Progenitor cell of endocrine pancreas (in vitro differentiated cells): Measurements from ENCODE around the gene DNAJA2. TPM values are rescaled to one million over a fixed set of nuclear protein-coding genes. Genes with fewer than 3 reads are reported as not detected.

ENCODE experiments used
- DNase-seq: peaks from one replicate; pipeline ENCODE4 v3.0.0; 2021; ENCODE audit warnings: low spot score; ENCODE audit not compliant: unreplicated experiment
- H3K27ac Mint-ChIP-seq: 2 replicates; pipeline ENCODE4 v1.8.0; 2021; ENCODE audit warnings: mild to moderate bottlenecking, moderate library complexity, mixed read lengths
- H3K27me3 Mint-ChIP-seq: 2 replicates; pipeline ENCODE4 v1.8.0; 2021; ENCODE audit warnings: mixed read lengths
- H3K36me3 Mint-ChIP-seq: 2 replicates; pipeline ENCODE4 v1.8.0; 2022; ENCODE audit warnings: mixed read lengths; ENCODE audit not compliant: insufficient read depth
- H3K4me1 Mint-ChIP-seq: 2 replicates; pipeline ENCODE4 v1.8.0; 2021; ENCODE audit warnings: low read depth, mixed read lengths
- H3K4me3 Mint-ChIP-seq: 2 replicates; pipeline ENCODE4 v1.8.0; 2021; ENCODE audit warnings: low read depth, mild to moderate bottlenecking, moderate library complexity, mixed read lengths
- H3K9me3 Mint-ChIP-seq: 2 replicates; pipeline ENCODE4 v1.8.0; 2021; ENCODE audit warnings: low read depth, mixed read lengths
- CTCF ChIP-seq: fragments of 200-600 bp; sonication (generic); IDR thresholded peaks from one replicate; pipeline ENCODE4 v1.5.0; 2021; ENCODE audit warnings: antibody characterized with exemption, mild to moderate bottlenecking; ENCODE audit not compliant: unreplicated experiment
- total RNA-seq: library from RNA; stranded (reverse); gene quantifications from 2 replicates; pipeline ENCODE4 v1.2.1, GENCODE V29; 2021

DNAJA2 gene
- total RNA-seq, 1 donor from 2014 or later: 63.7 TPM

- TF ChIP-seq CTCF: no peak
- Mint-ChIP-seq H3K36me3 (no peaks in the 10 kb centered on the region), H3K27me3 (no peaks in the 10 kb centered on the region), H3K27ac (no peak overlapping the region), H3K9me3 (no peaks in the 10 kb centered on the region), H3K4me3 (no peak overlapping the region), H3K4me1 (no peaks in the 10 kb centered on the region)
- no peak for DNase-seq
Observed at GRCh38 chr16:46937536-46937935, 35.9 kb downstream of the DNAJA2 start.

GRCh38 chr16:46932802-46933201 lies 40.7 kb downstream of the DNAJA2 start:
- Mint-ChIP-seq H3K27ac (no peak overlapping the region), H3K4me3 (no peak overlapping the region), H3K9me3 (no peaks in the 10 kb centered on the region), H3K36me3 (peaks cover 15% of the 10 kb centered on the region), H3K4me1 (no peaks in the 10 kb centered on the region), H3K27me3 (no peaks in the 10 kb centered on the region)
- no peak for TF ChIP-seq CTCF
- no peak for DNase-seq

GRCh38 chr16:46930861-46931260 lies 42.6 kb downstream of the DNAJA2 start:
- Mint-ChIP-seq H3K4me3 (no peak overlapping the region), H3K36me3 (peaks cover 22% of the 10 kb centered on the region)
- DNase-seq: no peak

GRCh38 chr16:46929378-46930332 lies 43.8 kb downstream of the DNAJA2 start:
- Mint-ChIP-seq H3K4me1 (no peaks in the 10 kb centered on the region), H3K27me3 (no peaks in the 10 kb centered on the region), H3K9me3 (no peaks in the 10 kb centered on the region), H3K36me3 (peaks cover 22% of the 10 kb centered on the region), H3K4me3 (no peak overlapping the region), H3K27ac (no peak overlapping the region)
- peak; percentile 71 for DNase-seq
- peak; percentile 87 for TF ChIP-seq CTCF

More at GRCh38 chr16:46930861-46931260, 42.6 kb downstream of the DNAJA2 start:
- Mint-ChIP-seq H3K9me3 (no peaks in the 10 kb centered on the region), H3K27me3 (no peaks in the 10 kb centered on the region), H3K27ac (no peak overlapping the region), H3K4me1 (no peaks in the 10 kb centered on the region)
- no peak for TF ChIP-seq CTCF

- no peak overlapping the region for H3K27ac Mint-ChIP-seq
- peaks cover 24% of the 10 kb centered on the region for H3K36me3 Mint-ChIP-seq
- H3K4me3 Mint-ChIP-seq: no peak overlapping the region
- DNase-seq: no peak
- no peaks in the 10 kb centered on the region for H3K9me3 Mint-ChIP-seq
- TF ChIP-seq CTCF: no peak
- no peaks in the 10 kb centered on the region for H3K27me3 Mint-ChIP-seq
- H3K4me1 Mint-ChIP-seq: no peaks in the 10 kb centered on the region
Observed at GRCh38 chr16:46928811-46929210, 44.7 kb downstream of the DNAJA2 start.
